ENCODE results near the gene CDC27. TPM values are rescaled to one million over a fixed set of nuclear protein-coding genes. Genes with fewer than 3 reads are reported as not detected.
"Not testable (repeated sequence)": the region's sequence is repeated elsewhere in the genome, so short reads cannot be mapped to it uniquely, and the experiment has no call there.

CDC27 gene
- total RNA-seq, 2 experiments from 2014 or later, result 124 to 126 TPM

DNA sequence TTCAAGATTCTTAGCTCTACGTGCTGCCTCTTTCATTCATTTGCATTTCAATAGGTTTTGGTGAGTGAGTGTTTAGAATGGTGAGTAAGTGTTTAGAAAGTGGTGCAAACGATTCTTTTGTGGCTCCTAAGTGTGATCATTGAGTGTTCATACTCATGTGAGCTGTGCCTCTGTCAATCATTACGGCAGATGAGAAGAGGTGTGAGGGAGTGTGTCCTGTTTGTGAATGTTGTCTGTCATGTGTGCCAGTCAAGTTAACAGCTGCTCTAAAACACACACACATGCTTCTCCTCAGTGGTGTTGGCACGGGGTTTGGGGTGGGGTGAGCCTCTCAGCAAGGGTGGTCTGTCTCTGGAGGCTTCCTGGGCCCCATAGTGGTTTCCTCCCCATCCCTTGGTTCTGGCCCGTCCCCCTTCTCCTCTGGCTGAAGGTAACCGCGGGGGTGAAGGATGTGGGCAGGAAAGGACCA is 31.5 kb upstream of the CDC27 start:
- POLR2A ChIA-PET, result interaction anchor here (0.6 to 1.6 kb wide), 3 partner anchors 16 to 103 kb away, joined by 3 to 4 read pairs (median 4); partner anchors contain the start of gene EFCAB13
- CTCF ChIA-PET, result interaction anchor here (1.3 kb wide), 1 partner anchor 13 kb away, joined by 5 read pairs; no protein-coding TSS in a partner anchor

DNA sequence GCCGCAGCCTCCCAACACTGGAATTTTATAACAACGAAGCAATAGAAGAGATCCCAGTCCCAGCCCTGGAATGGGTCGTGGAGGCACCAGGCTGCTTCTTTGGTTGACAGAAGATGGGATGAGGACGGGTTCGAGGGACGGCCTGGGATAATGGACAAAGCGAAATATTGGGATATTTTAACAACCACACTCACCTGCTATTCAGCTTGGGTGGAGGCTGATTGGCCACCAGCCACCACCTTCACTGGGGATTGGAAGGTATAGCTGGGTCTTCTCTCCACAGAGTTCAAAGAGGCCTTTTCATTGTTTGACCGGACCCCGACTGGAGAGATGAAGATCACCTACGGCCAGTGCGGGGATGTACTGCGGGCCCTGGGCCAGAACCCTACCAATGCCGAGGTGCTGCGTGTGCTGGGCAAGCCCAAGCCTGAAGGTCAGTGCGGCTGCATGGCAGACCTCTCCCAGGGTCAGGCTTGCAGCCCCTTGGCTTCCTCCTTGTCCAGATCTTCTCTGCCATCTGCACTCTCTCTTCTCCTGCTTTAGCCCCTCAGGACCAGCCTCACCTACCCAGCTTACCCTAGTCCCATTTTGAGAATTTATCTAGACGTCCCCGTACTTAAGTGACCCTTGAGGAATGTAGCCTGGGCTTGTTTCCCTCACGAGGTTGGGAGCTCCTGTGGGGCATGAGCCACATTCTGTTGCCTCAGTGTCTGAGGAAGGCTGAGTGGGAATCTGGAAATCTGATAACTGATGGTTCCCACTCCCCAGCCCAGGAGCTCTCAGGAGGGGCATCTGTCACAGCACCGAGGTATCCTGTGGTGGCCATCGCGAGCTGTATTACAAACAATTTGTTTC is 30.8 kb upstream of the CDC27 start:
- POLR2A ChIA-PET, result interaction anchor here (0.6 to 1.6 kb wide), 3 partner anchors 16 to 104 kb away, joined by 3 to 4 read pairs (median 4); partner anchors contain the start of gene EFCAB13
- CTCF ChIA-PET, result interaction anchor here (1.3 kb wide), 2 partner anchors 9 to 12 kb away, joined by 3 to 5 read pairs; no protein-coding TSS in a partner anchor

DNA sequence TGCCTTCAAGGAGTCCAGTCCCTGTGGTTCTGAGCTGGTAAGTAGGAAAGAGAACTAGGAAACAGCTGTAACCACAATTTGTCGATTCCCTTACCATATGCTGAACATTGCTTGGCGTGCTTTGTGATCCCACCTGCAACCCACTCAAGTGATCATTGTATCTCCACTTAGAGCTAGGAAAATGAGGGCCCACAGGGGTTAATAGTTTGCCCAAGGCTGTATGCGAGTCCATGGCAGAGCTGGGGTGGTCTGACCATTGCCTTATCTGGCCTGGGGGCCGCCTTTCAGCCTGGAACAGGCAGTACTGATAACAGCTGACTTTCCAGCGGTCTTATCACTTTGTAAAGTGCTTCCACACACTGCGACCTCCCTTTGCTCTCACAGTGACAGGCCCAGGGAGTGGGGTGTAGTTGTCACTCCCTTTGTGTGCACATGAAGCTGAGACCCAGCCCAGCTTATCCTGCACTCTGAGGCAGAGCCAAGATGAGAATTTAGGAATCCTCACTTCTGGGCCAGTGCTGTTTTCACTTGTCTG is 29.9 kb upstream of the CDC27 start:
- POLR2A ChIA-PET, result interaction anchor here (0.6 kb wide), 1 partner anchor 254 kb away, joined by 3 read pairs; no protein-coding TSS in a partner anchor
- CTCF ChIA-PET, result interaction anchor here (0.7 to 1.3 kb wide), 2 partner anchors 10 to 13 kb away, joined by 3 read pairs; no protein-coding TSS in a partner anchor

DNA sequence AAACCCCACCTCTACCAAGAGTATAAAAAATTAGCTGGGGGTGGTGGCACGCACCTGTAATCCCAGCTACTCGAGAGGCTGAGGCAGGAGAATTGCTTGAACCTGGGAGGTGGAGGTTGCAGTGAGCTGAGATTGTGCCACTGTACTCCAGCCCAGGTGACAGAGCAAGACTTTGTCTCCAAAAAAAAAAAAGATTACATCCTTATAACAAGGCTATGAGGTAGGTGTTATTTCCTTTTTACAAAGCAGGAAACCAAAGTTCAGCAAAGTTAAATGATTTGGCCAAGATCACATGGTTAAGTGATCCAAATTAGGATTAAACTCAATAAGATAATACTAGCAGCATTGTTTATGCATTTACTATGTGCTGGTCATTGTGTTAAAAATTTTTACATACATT is 28.2 kb upstream of the CDC27 start:
- POLR2A ChIA-PET, CTCF ChIA-PET: not testable (repeated sequence)

DNA sequence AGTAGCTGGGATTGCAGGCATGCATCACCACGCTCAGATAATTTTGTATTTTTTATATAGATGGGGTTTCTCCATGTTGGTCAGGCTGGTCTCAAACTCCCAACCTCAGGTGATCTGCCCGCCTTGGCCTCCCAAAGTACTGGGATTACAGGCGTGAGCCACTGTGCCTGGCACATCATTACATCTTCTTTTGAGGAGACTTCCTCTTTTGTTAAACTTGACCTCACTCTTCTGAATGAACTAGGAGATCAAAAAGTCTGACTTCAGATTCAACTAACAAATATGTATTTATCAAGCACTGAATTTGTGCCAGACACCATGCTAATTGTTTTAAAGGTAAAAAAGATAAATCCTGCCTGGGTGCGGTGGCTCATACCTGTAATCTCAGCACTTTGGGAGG is 27.7 kb upstream of the CDC27 start:
- POLR2A ChIA-PET, CTCF ChIA-PET: not testable (repeated sequence)

DNA sequence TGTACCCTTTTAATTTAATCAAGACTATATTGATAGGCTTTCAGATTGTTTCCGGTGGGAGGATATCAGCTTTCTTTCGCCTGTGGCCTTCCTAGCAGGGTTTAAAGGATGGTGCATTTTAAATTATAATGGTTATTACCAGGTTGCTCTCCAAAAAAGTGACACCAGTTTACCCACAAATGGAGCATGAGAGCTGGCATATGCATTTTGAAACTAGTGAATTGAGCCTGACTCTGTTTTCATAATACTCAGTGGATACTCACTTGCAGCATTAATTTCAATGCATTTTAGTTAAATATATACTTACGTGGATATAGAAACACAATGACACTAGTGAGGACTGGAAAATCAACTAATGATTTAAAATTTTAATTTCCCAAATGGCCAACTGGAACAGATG is 25.8 kb upstream of the CDC27 start:
- CTCF ChIA-PET, result no interaction called here
- POLR2A ChIA-PET, result no interaction called here

DNA sequence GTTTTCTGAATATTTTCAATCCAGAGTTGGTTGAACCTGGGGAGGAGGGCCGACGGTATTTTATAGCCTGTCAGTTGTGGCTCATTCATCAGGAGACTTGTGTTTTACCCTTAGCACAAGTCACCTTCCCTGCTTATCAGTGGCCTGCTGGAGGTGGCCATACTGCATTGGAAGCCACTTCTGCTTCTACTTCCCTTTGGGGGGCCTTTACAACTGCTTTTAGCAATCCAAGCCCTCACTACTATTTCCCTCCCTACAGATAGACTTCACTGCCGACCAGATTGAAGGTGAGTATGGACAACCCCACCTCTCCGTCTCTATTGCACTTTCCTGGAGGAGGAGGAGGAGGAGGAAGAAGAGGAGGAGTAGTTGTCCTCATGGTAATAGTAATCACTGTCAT is 24.4 kb upstream of the CDC27 start:
- ChIA-PET POLR2A (no interaction called here), CTCF (no interaction called here)

DNA sequence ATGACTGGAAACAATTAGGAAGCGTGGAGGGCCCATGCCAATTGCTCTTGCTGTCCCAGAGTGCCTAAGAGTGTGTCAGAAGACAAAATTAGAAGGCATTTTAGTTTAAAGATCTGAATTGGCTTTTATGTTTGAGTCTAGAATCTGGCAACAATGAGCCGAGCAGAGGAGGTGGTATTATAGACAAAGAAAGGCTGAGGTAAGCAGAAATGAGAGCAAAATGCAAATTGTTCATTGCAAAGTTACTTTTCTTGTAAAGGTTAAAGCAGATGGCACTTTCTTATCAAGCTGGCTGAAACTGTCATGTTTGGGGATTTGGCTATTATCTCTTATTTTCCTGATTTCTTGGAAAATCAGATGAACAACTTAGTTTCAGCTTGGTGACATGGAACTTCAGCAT is 23.4 kb upstream of the CDC27 start:
- POLR2A ChIA-PET, result no interaction called here
- CTCF ChIA-PET, result no interaction called here

DNA sequence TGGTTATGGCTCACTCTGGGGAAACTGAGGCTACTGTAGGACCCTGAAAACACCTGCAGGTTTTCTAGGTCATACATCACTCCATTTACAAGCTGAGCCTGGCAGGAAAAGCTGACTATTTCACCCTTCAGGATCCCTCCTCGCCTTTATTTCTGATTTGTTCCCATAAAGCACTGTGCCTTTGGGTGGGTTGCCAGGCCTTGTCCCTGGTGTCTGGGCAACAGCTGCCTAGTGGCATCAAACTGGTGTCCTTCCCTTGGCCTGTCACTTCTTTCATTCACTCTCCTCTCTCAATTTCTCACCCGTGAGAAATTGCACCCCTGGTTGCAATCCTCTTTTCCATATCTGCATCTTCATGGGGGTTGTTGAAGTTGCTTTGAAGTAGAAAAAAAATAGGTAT is 21.7 kb upstream of the CDC27 start:
- POLR2A ChIA-PET, result no interaction called here
- CTCF ChIA-PET, result interaction anchor here (0.9 kb wide), 1 partner anchor 13 kb away, joined by 3 read pairs; no protein-coding TSS in a partner anchor

DNA sequence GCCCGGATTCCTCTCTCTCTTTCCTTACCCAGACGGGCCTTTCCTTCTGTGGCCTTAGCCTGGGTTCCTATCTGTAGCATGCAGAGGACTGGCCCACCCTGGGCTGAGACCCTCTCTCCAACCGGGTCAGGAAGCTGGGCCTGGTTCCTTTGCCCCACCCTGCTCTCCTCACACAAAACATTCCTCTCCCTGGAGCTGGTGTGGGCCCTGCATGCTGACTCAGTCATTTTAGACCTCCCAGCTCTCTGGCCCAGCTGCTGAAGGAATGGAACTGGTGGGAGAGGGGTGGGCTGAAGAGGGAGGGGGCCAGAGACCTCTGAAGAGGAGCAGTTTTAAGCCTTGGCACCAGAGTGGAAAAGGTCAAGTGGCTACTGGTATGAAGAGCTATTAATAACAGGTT is 21.0 kb upstream of the CDC27 start:
- CTCF ChIA-PET, result interaction anchor here (0.6 kb wide), 1 partner anchor 142 kb away, joined by 3 read pairs; no protein-coding TSS in a partner anchor
- POLR2A ChIA-PET, result interaction anchor here (0.6 kb wide), 1 partner anchor 441 kb away, joined by 4 read pairs; no protein-coding TSS in a partner anchor

DNA sequence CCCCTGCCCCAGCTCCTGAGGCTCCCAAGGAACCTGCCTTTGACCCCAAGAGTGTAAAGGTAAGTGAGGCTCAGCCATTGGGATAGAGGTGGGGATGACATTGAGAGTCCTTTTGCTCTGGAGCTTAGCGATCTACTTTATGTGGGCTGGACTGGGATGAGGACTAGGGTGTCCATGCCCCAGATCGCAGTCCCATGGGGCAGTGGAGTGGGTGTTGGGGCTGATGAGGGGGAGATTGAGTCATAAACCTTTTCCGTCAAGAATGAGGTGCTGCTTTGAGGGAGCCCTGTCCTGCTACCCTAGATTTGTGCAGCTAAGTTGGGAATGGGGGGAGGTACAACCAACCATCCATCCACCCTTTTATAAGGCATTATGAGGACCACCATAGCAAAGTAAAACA is 20.4 kb upstream of the CDC27 start:
- ChIA-PET POLR2A (interaction anchor here (0.6 to 1.3 kb wide), 2 partner anchors 115 to 441 kb away, joined by 4 to 5 read pairs; partner anchors contain the start of gene EFCAB13), CTCF (interaction anchor here (0.6 to 0.9 kb wide), 2 partner anchors 20 to 142 kb away, joined by 3 to 5 read pairs; no protein-coding TSS in a partner anchor)

DNA sequence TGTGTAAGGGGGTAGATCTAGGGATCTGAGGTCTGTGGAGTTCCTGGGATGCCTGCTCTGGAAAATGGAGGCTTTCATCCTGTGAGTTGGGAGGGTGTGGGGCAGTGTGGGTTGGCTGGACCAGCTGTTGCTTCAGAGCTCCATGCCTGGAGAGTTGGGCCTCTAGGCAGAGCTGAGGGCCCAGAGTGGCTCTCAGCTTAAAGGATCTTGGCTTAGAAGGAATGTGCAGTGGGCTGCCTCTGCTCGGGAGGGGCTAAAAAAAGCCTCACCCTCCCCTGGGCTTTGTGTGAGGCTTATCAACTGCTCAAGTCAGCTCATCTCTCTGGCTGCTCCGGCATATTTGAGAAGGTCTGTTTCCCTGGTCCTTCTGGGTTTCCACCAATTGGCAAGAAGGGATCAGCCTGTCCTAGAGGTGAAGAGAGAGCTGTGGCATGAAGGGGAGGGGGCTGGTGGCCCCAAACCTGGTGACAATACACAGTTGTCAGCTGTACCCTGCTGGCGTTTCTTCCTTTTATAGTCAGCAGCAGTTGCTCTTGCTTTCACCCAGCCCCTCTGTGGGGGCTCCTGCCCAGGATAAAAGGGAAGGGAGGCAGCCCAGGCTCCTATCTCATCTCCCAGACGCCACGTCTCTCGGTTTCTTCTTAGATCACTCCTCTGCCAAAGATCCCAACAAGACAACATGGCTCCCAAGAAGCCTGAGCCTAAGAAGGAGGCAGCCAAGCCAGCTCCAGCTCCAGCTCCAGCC is 19.8 kb upstream of the CDC27 start, which contains the start of gene MYL4:
MYL4 (plus strand) TSS at position 605 of the 745 bp plus-strand sequence; CDS start at position 680, 75 bp downstream.
- ChIA-PET POLR2A (interaction anchor here (1.3 kb wide), 1 partner anchor 115 kb away, joined by 5 read pairs; the partner anchor contains the start of gene EFCAB13), CTCF (interaction anchor here (0.5 to 1.5 kb wide), 3 partner anchors 12 to 32 kb away, joined by 3 to 5 read pairs (median 5); no protein-coding TSS in a partner anchor)

DNA sequence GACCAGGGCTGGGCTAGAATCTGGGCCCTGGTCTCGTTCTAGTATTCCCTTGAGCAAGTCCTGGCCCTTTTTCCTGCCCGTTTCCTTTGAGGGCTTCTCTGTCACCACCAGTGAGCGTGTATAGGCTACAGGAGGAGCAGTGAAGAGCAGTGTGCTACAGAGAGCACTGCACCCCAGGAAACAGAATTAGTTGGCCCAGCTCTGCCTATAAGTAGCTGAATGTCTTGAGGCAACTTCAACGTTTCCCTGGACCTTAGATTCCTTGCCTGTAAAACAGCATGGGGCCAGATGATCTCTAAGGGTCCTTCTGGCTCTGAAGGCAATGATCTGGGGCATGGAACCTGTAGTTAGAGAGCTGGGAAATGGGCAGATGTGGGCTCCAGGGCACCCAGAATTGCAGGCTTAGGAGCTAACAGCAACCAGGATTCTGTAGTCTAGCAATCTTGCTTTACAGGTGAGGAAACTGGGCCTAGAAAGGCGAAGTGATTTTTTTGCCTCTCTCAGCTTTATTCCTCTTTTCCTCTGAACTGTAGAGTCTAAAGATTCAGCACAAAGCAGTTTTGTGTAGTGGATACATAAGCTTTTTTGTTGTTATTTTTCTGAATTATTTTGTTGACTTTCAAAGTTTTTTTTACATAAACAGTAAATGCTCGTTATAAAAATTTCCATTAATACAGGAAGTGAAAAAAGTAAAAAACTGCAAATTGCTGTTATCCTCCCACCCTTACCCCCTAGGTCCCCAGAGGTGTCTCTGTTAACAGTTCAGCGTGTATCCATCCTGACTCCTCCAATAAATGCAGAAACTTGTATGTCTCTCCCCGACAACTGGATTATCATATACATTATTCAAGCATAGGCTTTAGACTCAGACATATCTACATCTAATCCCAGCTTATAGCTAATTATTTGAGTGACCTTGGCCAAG is 18.3 kb upstream of the CDC27 start:
- CTCF ChIA-PET, result interaction anchor here (1.2 to 1.5 kb wide), 3 partner anchors 13 to 108 kb away, joined by 3 to 6 read pairs (median 5); no protein-coding TSS in a partner anchor
- POLR2A ChIA-PET, result interaction anchor here (0.8 kb wide), 1 partner anchor 526 kb away, joined by 3 read pairs; the partner anchor contains the start of gene TBX21

DNA sequence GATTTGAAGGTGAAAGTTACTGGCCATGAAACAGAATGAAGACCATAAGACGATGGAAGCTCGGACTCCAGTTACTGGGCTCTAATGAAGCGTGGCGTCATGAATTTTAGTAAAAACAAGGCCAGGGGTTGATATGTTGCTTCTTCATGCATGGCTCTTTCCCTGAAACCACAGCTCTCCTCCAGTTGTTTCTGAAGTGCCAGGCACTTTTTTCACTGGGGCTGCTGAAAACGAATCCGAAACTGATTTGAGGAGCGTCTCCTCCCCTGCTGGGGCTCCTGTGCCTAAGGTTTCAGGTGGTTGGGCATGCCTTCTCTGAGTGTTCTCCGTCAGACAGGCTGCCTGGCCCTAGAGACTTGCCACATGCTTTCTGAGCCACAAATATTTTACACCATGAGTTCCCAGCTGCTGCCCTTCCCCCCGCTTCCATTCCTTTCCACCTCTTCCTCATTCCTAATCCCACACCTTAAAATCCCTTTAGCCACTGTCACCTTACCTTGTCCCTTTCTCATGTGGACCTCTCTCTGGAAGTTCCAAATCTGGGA is 16.4 kb upstream of the CDC27 start:
- POLR2A ChIA-PET, result no interaction called here
- CTCF ChIA-PET, result interaction anchor here (1.0 to 1.2 kb wide), 3 partner anchors 8 to 24 kb away, joined by 3 read pairs; no protein-coding TSS in a partner anchor

DNA sequence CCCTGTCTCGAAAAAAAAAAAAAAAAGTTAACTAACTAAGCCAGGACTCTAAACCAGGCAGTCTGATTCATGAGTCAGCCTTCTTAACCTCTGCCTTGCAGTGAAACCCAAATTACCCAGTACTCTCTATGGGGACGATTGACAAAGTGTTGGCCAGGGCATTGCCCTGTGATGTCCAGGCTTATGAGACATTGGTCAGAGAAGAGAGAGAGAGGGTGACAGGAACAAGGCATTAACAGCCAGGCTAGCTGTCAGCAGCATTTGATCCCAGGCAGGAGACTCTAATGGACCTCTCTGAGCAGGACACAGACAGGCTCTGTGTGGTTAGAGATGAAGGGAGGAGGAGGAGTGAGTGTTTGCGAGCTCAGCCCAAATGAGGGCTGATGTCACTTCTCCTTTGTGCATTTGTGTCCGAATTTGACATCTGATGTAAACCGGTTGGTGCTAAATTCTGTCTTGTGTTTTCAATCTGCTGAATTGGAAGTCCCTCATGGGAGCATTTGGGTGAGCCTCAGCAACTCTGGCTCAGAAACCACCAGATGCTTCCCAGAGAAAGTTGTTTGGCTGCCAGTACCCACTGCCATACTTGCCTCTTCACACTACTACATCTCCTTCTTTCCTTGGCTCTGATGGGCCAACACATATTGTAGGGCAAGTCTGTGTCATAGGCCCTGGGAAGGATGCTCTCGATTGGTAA is 15.8 kb upstream of the CDC27 start:
- CTCF ChIA-PET, result interaction anchor here (0.6 to 1.8 kb wide), 5 partner anchors 7 to 428 kb away, joined by 3 to 9 read pairs (median 3); partner anchors contain the start of gene CDC27
- POLR2A ChIA-PET, result interaction anchor here (1.4 kb wide), 1 partner anchor 15 kb away, joined by 4 read pairs; no protein-coding TSS in a partner anchor

DNA sequence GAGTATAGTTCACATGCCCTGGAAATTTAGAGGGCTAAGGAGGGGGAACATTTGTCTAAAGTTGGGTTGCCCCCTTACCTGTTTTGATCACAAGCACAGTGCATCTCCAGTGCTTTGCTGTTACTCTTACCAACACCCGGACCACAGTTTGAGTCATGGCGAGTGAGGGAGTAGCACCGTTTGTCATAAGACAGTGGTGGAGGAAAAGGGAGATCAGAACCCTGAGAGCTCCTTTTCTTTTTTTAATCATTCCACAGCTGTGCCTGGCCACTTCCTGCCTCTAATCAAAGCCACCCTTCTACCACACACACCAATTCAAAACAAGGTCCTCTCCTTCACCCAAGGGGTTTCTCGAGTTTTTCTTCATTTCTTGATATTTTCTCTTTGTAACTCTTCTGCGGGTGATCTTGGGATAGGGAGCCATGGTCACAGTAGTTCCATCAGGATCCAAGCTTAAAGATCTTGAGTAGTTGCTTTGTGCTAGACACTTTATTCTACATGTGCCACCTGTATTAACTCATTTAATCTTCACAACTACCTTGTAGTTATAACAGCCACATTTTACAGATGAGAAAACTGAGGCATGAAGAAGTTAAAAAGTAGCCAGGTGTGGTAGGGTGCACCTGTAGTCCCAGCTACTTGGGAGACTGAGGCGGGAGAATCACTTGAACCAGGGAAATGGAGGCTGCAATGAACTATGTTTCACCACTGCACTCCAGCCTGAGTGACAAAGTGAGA is 15.1 kb upstream of the CDC27 start:
- CTCF ChIA-PET, result interaction anchor here (0.6 to 1.8 kb wide), 3 partner anchors 14 to 1018 kb away, joined by 4 to 9 read pairs (median 5); partner anchors contain the start of gene CDC27

More for the DNA sequence above, 15.1 kb upstream of the CDC27 start:
- POLR2A ChIA-PET, result interaction anchor here (1.4 kb wide), 1 partner anchor 16 kb away, joined by 4 read pairs; no protein-coding TSS in a partner anchor
